ENCODE measurements around the gene SZT2. TPM values are rescaled to one million over a fixed set of nuclear protein-coding genes. Genes with fewer than 3 reads are reported as not detected.

SZT2 gene
- total and polyA plus RNA-seq, 2 of the 13 experiments (the other 11 are each of a cell fraction or from before 2014, with no cell fraction given) = 8.0 to 8.8 TPM

- TF ChIP-seq GLMP (CRISPR knock-in tag; IDR thresholded peaks at IDR 0.05; ENCODE audit: borderline replicate concordance) (no peak), ZBTB34 (CRISPR knock-in tag; IDR thresholded peaks at IDR 0.05) (no peak; the same call in 1 of the 2 replicates), MZF1 (CRISPR knock-in tag; IDR thresholded peaks at IDR 0.05; ENCODE audit: borderline replicate concordance) (no peak), ARHGAP35 (CRISPR knock-in tag; IDR thresholded peaks at IDR 0.05; ENCODE audit: borderline replicate concordance) (no peak), ZBTB7B (CRISPR knock-in tag; IDR thresholded peaks at IDR 0.05) (no peak), ZNF772 (CRISPR knock-in tag; IDR thresholded peaks at IDR 0.05) (0 out of 2 replicates have a peak, but pooled peaks have one; percentile 48), CREB3 (CRISPR knock-in tag; IDR thresholded peaks at IDR 0.05) (peak; percentile 47; the same call in 1 of the 2 replicates), FOXO4 (CRISPR knock-in tag; conservative IDR thresholded peaks at IDR 0.05) (no peak), MED8 (CRISPR knock-in tag; IDR thresholded peaks at IDR 0.05; ENCODE audit: insufficient replicate concordance) (no peak), ZNF574 (CRISPR knock-in tag; IDR thresholded peaks at IDR 0.05) (peak; percentile 75), RCOR2 (CRISPR knock-in tag; IDR thresholded peaks at IDR 0.05) (no peak), DRAP1 (CRISPR knock-in tag; IDR thresholded peaks at IDR 0.05) (peak; percentile 90), TFDP2 (CRISPR knock-in tag; IDR thresholded peaks at IDR 0.05) (peak; percentile 98), ZNF800 (CRISPR knock-in tag; IDR thresholded peaks at IDR 0.05) (no peak), ZNF138 (CRISPR knock-in tag; IDR thresholded peaks at IDR 0.05; ENCODE audit: low read depth) (no peak; the same call in 1 of the 2 replicates)
Measured at GRCh38 chr1:43358746-43359693, 30.7 kb upstream of the SZT2 start, which contains the start of gene CDC20 (continued).
